ENCODE measurements around the gene ANKRD27. TPM values are rescaled to one million over a fixed set of nuclear protein-coding genes. Genes with fewer than 3 reads are reported as not detected.

ANKRD27 gene
- total and polyA plus RNA-seq, 2 donors: 19.1 to 25.8 TPM

DNA sequence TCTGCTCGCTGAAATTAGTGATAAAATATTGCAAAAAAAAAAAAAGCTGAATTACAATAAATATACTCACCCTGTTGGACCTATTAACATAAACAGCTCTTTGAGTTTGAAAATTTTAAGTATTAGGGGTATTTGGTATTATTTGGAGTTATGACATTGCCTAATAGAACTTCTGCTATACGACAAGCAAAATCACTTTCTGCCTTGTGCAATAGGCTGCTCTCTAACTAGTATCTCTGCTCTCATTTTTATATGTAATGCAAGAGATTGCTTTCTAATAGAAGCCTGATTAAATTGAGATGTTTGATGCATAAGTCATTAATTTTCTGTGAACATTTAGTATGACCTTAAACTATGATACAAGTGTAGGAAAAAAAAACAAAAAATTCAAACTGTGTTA lies 6.0 kb upstream of the ANKRD27 start:
- H3K27me3 ChIP-seq (ENCODE audit: control insufficient read depth in 2 of 2, insufficient read depth in 1 of 2, low read length in 1 of 2): peaks cover 35 to 43% of the 10 kb centered on the region in 2 donors
- WGBS: 96% methylated on average over 2 of the region's 2 CpGs

DNA sequence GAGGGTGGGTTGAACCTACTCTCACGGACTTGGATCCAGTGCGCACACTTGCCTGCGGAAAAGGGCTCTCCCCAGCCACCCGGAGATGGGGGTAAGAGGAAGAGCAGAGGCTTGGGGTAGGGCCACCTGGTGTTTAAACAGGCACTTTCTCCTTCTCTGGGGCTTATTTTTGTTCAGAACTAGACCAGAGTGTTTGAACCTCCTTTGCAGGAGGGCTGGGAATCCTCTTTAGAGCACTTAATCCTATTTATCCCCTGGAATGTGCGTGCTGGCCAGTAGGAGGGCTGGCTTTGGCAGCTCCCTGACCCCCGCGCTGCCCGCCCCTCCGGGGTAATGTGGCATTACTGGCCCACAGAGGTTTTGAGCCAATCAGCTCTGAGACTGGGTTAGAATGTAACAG lies 2.7 kb upstream of the ANKRD27 start:
- no peaks in the 10 kb centered on the region for H3K36me3 ChIP-seq (ENCODE audit: control insufficient read depth in 2 of 2, insufficient read depth in 2 of 2, low read length in 1 of 2)
- peaks cover 19 to 30% of the 10 kb centered on the region in 2 donors for H3K4me1 ChIP-seq (ENCODE audit: control insufficient read depth in 2 of 2, insufficient read depth in 2 of 2, low read length in 2 of 2)
- no peaks in the 10 kb centered on the region for H3K9me3 ChIP-seq (ENCODE audit: control insufficient read depth in 2 of 2, insufficient read depth in 1 of 2, low read length in 1 of 2)
- no peak overlapping the region for H3K27ac ChIP-seq (ENCODE audit: low read depth in 1 of 2, low read length in 1 of 2)
- peaks cover 41 to 51% of the 10 kb centered on the region in 2 donors for H3K27me3 ChIP-seq (ENCODE audit: control insufficient read depth in 2 of 2, insufficient read depth in 1 of 2, low read length in 1 of 2)
- peak in 2 of 9 donors; percentile 40 to 63 for DNase-seq (ENCODE audit: low read depth in 6 of 9, low spot score in 9 of 9)
- H3K4me3 ChIP-seq (ENCODE audit: low read length in 2 of 2): no peak overlapping the region
- WGBS: 36% methylated on average over 9 of the region's 9 CpGs

More for the DNA sequence above, 6.0 kb upstream of the ANKRD27 start:
- H3K27ac ChIP-seq (ENCODE audit: low read depth in 1 of 2, low read length in 1 of 2): no peak overlapping the region
- no peaks in the 10 kb centered on the region for H3K36me3 ChIP-seq (ENCODE audit: control insufficient read depth in 2 of 2, insufficient read depth in 2 of 2, low read length in 1 of 2)
- DNase-seq (ENCODE audit: low read depth in 6 of 9, low spot score in 9 of 9): no peak
- H3K4me1 ChIP-seq (ENCODE audit: control insufficient read depth in 2 of 2, insufficient read depth in 2 of 2, low read length in 2 of 2): peaks cover 5 to 6% of the 10 kb centered on the region in 2 donors
- H3K9me3 ChIP-seq (ENCODE audit: control insufficient read depth in 2 of 2, insufficient read depth in 1 of 2, low read length in 1 of 2): no peaks in the 10 kb centered on the region
- H3K4me3 ChIP-seq (ENCODE audit: low read length in 2 of 2): no peak overlapping the region

DNA sequence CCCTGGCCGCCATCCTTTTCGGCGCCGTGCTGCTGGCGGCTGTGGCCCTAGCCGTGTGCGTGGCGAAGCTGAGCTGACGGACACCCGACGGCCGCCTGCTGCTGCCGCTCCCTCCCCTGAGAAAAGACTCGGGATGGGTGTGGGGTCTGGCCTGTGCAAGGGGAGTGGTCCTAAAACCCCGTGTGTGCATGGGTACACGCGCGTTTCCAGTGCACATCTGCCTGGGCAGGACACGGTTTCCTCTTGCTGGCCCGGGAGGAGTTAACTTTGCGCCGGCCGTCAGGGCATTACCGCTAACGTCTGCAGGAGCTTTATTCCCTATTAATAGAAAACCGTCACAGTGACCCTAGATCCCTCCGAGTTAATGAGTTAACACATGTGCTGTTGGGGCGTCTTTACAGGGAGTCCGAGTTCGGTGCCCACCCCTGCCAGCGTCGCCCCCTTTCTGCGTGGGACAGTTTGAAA lies 1.9 kb upstream of the ANKRD27 start:
- DNase-seq (ENCODE audit: low read depth in 6 of 9, low spot score in 9 of 9): no peak
- 19% methylated on average over 33 of the region's 33 CpGs for WGBS
- Histone ChIP-seq H3K9me3 (ENCODE audit: control insufficient read depth in 2 of 2, insufficient read depth in 1 of 2, low read length in 1 of 2) (no peaks in the 10 kb centered on the region), H3K4me1 (ENCODE audit: control insufficient read depth in 2 of 2, insufficient read depth in 2 of 2, low read length in 2 of 2) (peaks cover 24 to 36% of the 10 kb centered on the region in 2 donors), H3K27ac (ENCODE audit: low read depth in 1 of 2, low read length in 1 of 2) (no peak overlapping the region), H3K27me3 (ENCODE audit: control insufficient read depth in 2 of 2, insufficient read depth in 1 of 2, low read length in 1 of 2) (peaks cover 41 to 51% of the 10 kb centered on the region in 2 donors), H3K4me3 (ENCODE audit: low read length in 2 of 2) (peak overlapping the region in 1 of 2 donors; percentile 77), H3K36me3 (ENCODE audit: control insufficient read depth in 2 of 2, insufficient read depth in 2 of 2, low read length in 1 of 2) (no peaks in the 10 kb centered on the region)

DNA sequence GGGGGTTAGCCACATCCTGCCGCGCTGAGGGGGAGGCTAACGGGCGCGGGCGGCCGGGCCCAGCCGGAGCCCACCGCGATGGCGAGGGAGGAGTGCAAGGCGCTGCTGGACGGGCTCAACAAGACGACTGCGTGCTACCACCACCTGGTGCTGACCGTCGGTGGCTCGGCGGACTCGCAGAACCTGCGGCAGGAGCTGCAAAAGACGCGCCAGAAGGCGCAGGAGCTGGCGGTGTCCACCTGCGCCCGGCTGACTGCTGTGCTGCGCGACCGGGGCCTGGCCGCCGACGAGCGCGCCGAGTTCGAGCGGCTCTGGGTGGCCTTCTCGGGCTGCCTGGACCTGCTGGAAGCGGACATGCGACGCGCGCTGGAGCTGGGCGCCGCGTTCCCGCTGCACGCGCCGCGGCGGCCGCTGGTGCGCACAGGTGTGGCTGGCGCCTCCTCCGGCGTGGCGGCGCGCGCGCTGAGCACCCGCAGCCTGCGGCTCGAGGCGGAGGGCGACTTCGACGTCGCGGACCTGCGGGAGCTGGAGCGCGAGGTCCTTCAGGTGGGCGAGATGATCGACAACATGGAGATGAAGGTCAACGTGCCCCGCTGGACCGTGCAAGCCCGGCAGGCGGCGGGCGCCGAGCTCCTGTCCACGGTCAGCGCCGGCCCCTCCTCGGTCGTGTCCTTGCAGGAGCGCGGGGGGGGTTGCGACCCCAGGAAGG lies 1.4 kb upstream of the ANKRD27 start:
- DNase-seq (ENCODE audit: low read depth in 6 of 9, low spot score in 9 of 9): peak in 1 of 9 donors; percentile 49
- H3K27ac ChIP-seq (ENCODE audit: low read depth in 1 of 2, low read length in 1 of 2): no peak overlapping the region

DNA sequence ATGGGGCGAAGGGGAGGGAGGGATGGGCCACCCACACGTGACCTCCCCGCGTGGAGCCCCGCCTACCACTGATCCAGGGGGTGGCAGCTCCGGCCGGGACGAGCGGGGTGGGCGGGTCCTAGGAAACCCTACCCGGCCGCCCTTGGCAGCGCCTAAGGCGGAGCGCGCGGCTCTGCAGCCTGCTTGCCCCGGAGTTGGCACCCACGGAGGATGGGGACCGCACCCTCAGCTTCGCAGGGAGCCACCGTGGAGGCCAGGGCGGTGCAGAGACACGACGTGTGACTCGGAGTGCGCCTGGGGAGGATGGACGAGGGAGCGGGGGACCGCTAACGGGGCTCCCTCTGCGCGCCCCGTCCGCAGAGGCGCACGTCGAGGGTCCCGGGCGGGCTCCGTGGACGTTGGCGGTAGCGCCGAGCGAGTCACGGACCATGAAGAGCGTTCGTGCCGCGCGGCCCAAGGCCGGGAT lies 773 bp upstream of the ANKRD27 start, which contains the start of gene RGS9BP:
RGS9BP (plus strand) TSS at position 129 of the 466 bp plus-strand sequence. CDS start 416 bp downstream, outside the sequence.
- Histone ChIP-seq H3K4me3 (ENCODE audit: low read length in 2 of 2) (peak within 1 kb of the TSS; percentile 71 to 77), H3K27ac (ENCODE audit: low read depth in 1 of 2, low read length in 1 of 2) (peak within 1 kb of the TSS in 1 of 2 donors; percentile 22), H3K27me3 (ENCODE audit: control insufficient read depth in 2 of 2, insufficient read depth in 1 of 2, low read length in 1 of 2) (peaks cover 41 to 51% of the 10 kb centered on the region in 2 donors), H3K4me1 (ENCODE audit: control insufficient read depth in 2 of 2, insufficient read depth in 2 of 2, low read length in 2 of 2) (peaks cover 24 to 38% of the 10 kb centered on the region in 2 donors), H3K9me3 (ENCODE audit: control insufficient read depth in 2 of 2, insufficient read depth in 1 of 2, low read length in 1 of 2) (no peaks in the 10 kb centered on the region), H3K36me3 (ENCODE audit: control insufficient read depth in 2 of 2, insufficient read depth in 2 of 2, low read length in 1 of 2) (no peaks in the 10 kb centered on the region)
- DNase-seq (ENCODE audit: low read depth in 6 of 9, low spot score in 9 of 9): peak in 3 of 9 donors; percentile 38 to 57 (median 44)
- 4% methylated on average over 53 of the region's 53 CpGs for WGBS

More for the DNA sequence above, 1.4 kb upstream of the ANKRD27 start:
- no peaks in the 10 kb centered on the region for H3K36me3 ChIP-seq (ENCODE audit: control insufficient read depth in 2 of 2, insufficient read depth in 2 of 2, low read length in 1 of 2)
- WGBS: 4% methylated on average over 93 of the region's 93 CpGs
- no peaks in the 10 kb centered on the region for H3K9me3 ChIP-seq (ENCODE audit: control insufficient read depth in 2 of 2, insufficient read depth in 1 of 2, low read length in 1 of 2)
- H3K4me3 ChIP-seq (ENCODE audit: low read length in 2 of 2): peak overlapping the region in 1 of 2 donors; percentile 77
- H3K4me1 ChIP-seq (ENCODE audit: control insufficient read depth in 2 of 2, insufficient read depth in 2 of 2, low read length in 2 of 2): peaks cover 24 to 38% of the 10 kb centered on the region in 2 donors
- peaks cover 41 to 51% of the 10 kb centered on the region in 2 donors for H3K27me3 ChIP-seq (ENCODE audit: control insufficient read depth in 2 of 2, insufficient read depth in 1 of 2, low read length in 1 of 2)

DNA sequence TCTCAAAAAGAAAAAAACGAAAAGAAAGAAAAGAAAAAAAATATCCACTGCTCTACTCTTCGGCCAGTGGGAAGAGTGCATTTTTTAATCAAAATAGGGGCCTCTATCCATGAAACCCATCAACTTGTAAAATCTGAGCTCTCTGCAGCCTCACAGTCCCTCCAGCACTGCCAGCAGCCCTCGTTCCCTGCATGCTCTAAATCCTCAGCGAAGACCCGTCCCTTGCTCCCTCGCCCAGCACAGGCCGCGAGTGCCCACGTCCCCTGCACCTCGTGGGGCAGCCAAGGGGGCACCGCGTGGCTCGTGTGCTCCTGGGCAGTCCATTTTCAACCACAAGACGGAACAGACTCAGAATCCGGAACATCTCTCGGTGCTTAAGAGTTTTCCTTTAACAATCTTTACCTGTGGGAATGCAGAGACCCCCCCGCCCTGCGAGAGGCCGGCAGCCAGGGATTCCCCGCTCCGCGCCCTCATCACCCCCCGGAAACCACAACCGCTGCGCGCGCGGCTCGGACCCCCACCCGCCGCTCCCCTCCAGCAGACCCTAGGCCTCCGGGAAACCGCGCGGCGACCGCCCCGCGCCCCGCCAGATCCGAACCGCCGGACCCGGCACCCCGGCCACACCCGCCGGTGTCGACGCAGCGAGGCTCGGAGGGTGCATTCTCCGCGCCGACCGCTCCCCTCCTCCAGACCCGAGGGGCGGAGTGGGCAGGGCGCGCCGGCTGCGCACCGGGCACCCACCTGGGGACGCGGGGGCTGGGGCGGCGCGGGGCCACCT lies 638 bp downstream of the ANKRD27 start:
- peaks cover 0 to 2% of the 10 kb centered on the region in 2 donors for H3K36me3 ChIP-seq (ENCODE audit: control insufficient read depth in 2 of 2, insufficient read depth in 2 of 2, low read length in 1 of 2)
- H3K27me3 ChIP-seq (ENCODE audit: control insufficient read depth in 2 of 2, insufficient read depth in 1 of 2, low read length in 1 of 2): peaks cover 34 to 42% of the 10 kb centered on the region in 2 donors
- H3K4me1 ChIP-seq (ENCODE audit: control insufficient read depth in 2 of 2, insufficient read depth in 2 of 2, low read length in 2 of 2): peaks cover 24 to 38% of the 10 kb centered on the region in 2 donors
- H3K27ac ChIP-seq (ENCODE audit: low read depth in 1 of 2, low read length in 1 of 2): peak overlapping the region in 1 of 2 donors; percentile 22
- no peak for DNase-seq (ENCODE audit: low read depth in 6 of 9, low spot score in 9 of 9)
- H3K4me3 ChIP-seq (ENCODE audit: low read length in 2 of 2): peak overlapping the region; percentile 71 to 77
- 3% methylated on average over 67 of the region's 67 CpGs for WGBS
- H3K9me3 ChIP-seq (ENCODE audit: control insufficient read depth in 2 of 2, insufficient read depth in 1 of 2, low read length in 1 of 2): no peaks in the 10 kb centered on the region

DNA sequence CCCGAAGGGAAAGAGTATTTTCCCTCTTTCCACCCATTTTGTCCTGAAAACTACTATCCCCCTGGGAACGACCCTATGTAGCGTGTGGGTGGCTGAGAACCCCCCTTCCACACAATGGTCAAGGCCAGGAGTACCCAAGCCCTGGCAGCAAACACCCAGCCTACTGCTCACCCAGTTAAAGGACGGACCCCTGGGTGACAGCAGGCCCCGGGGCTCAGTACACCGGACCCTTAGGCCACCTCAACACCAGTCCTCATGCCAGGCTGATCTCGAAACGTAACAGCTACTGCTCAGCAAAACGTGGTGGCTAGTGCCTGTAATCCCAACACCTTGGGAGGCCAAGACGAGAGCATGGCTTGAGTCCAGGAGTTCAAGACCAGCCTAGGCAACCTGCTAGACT lies 1.4 kb downstream of the ANKRD27 start:
- 96% methylated on average over 10 of the region's 10 CpGs for WGBS
- no peak for DNase-seq (ENCODE audit: low read depth in 6 of 9, low spot score in 9 of 9)
- Histone ChIP-seq H3K27me3 (ENCODE audit: control insufficient read depth in 2 of 2, insufficient read depth in 1 of 2, low read length in 1 of 2) (peaks cover 31 to 34% of the 10 kb centered on the region in 2 donors), H3K36me3 (ENCODE audit: control insufficient read depth in 2 of 2, insufficient read depth in 2 of 2, low read length in 1 of 2) (peaks cover 0 to 2% of the 10 kb centered on the region in 2 donors), H3K27ac (ENCODE audit: low read depth in 1 of 2, low read length in 1 of 2) (no peak overlapping the region), H3K4me1 (ENCODE audit: control insufficient read depth in 2 of 2, insufficient read depth in 2 of 2, low read length in 2 of 2) (peaks cover 24 to 38% of the 10 kb centered on the region in 2 donors), H3K9me3 (ENCODE audit: control insufficient read depth in 2 of 2, insufficient read depth in 1 of 2, low read length in 1 of 2) (no peaks in the 10 kb centered on the region), H3K4me3 (ENCODE audit: low read length in 2 of 2) (peak overlapping the region in 1 of 2 donors; percentile 71)

DNA sequence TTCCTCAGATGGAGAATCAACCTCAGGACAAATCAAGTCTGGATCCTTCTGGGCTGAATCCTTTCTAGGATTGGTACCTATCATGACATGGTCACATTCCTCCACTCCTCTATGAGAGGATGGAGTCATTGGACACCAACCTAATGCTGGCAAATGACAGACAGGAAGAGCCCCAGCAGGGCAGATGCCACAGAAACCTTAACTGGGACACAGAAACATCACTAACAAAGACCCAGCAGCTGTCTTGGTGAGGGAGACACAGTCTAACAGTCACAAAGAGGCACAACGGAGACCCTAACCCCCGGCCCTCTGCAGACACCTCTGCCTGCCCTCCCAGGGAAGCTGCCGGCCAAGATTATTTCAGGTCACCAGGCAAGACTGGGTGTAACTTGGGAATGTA lies 2.1 kb downstream of the ANKRD27 start:
- 45% methylated on average over 3 of the region's 3 CpGs for WGBS
- peaks cover 24 to 38% of the 10 kb centered on the region in 2 donors for H3K4me1 ChIP-seq (ENCODE audit: control insufficient read depth in 2 of 2, insufficient read depth in 2 of 2, low read length in 2 of 2)
- H3K27ac ChIP-seq (ENCODE audit: low read depth in 1 of 2, low read length in 1 of 2): peak overlapping the region in 1 of 2 donors; percentile 50
- peak overlapping the region in 1 of 2 donors; percentile 1 for H3K4me3 ChIP-seq (ENCODE audit: low read length in 2 of 2)
- peaks cover 0 to 2% of the 10 kb centered on the region in 2 donors for H3K36me3 ChIP-seq (ENCODE audit: control insufficient read depth in 2 of 2, insufficient read depth in 2 of 2, low read length in 1 of 2)
- DNase-seq (ENCODE audit: low read depth in 6 of 9, low spot score in 9 of 9): peak in 3 of 9 donors; percentile 39 to 67 (median 40)
- H3K9me3 ChIP-seq (ENCODE audit: control insufficient read depth in 2 of 2, insufficient read depth in 1 of 2, low read length in 1 of 2): no peaks in the 10 kb centered on the region
- H3K27me3 ChIP-seq (ENCODE audit: control insufficient read depth in 2 of 2, insufficient read depth in 1 of 2, low read length in 1 of 2): peaks cover 24 to 27% of the 10 kb centered on the region in 2 donors

Data from thymus (tissue), 11 donors.